ENCODE data around the gene HCAR2. TPM values are rescaled to one million over a fixed set of nuclear protein-coding genes. Genes with fewer than 3 reads are reported as not detected.
A peak's percentile ranks its signal among the peaks of the same experiment; 100 is the strongest.

Gene HCAR2
- total and polyA plus RNA-seq, 2 of the 13 experiments (the other 11 are each of a cell fraction or from before 2014, with no cell fraction given): 0.09 to 5.6 TPM

GRCh38 chr12:122721057-122721545 is 17.9 kb upstream of the HCAR2 start:
- Histone ChIP-seq H3K4me3 (replicated peaks in 1 of 3; ENCODE audit: insufficient read depth in 1 of 3, low read depth in 2 of 3, low read length in 3 of 3) (peak overlapping the region in 1 of 3 experiments; percentile 46; a peak in 1 of 6 replicates), H3K27me3 (ENCODE audit: control insufficient read depth in 1 of 2, insufficient read depth in 2 of 2, low read length in 2 of 2) (no peaks in the 10 kb centered on the region), H3K27ac (ENCODE audit: extremely low read length, insufficient read depth, low read length) (peak overlapping the region; percentile 81), H3K36me3 (replicated peaks in 1 of 2; ENCODE audit: control insufficient read depth in 1 of 2, insufficient read depth in 2 of 2, low read length in 2 of 2) (no peaks in the 10 kb centered on the region), H3K9me3 (ENCODE audit: low read length) (no peaks in the 10 kb centered on the region), H3K4me1 (ENCODE audit: insufficient read depth, low read length) (peaks cover 62% of the 10 kb centered on the region), H3K79me2 (ENCODE audit: insufficient read depth, low read length) (no peaks in the 10 kb centered on the region), H4K20me1 (ENCODE audit: insufficient read depth, low read length) (no peaks in the 10 kb centered on the region), H3K9ac (ENCODE audit: insufficient read depth, low read depth, low read length) (no peak overlapping the region), H3K4me2 (ENCODE audit: low read depth, low read length) (peak overlapping the region; percentile 66), H2AFZ (ENCODE audit: low read length) (no peak overlapping the region)
- FAIRE-seq (peak; percentile 92), ATAC-seq (peak; percentile 77), DNase-seq (ENCODE audit: low spot score) (peak; percentile 75)
- in situ Hi-C loops (cut with HindIII; ENCODE audit: extremely low pct_ligation_motif_present, low pct_unique_long_range_greater_than_20kb) (no loop called here), intact Hi-C loops (cut with micrococcal nuclease; ENCODE audit: unreplicated experiment) (loop anchor here (10.0 kb wide), 1 partner anchor 46 kb away; no protein-coding TSS in a partner anchor)
- BruUV-seq (replicated peaks): no TSS peak
- POLR2A ChIA-PET: interaction anchor here (0.9 to 1.5 kb wide), 2 partner anchors 9 to 42 kb away, joined by 3 to 4 read pairs; partner anchors contain the start of gene HCAR1
- WGBS (ENCODE audit: low lambda C conversion rate): 16% methylated on average over 11 of the region's 11 CpGs
- CTCF ChIA-PET (ENCODE audit: low intra/inter-chr PET ratio, low total read pairs): no interaction called here
- TF ChIP-seq BCL6 (CRISPR knock-in tag; IDR thresholded peaks at IDR 0.05) (peak; percentile 23; the same call in 1 of the 2 replicates), PBX3 (CRISPR knock-in tag; IDR thresholded peaks at IDR 0.05; ENCODE audit: borderline replicate concordance) (no peak), AGO2 (optimal IDR thresholded peaks at IDR 0.05; ENCODE audit: low read depth, low read length) (no peak), ZFP37 (CRISPR knock-in tag; IDR thresholded peaks at IDR 0.05; ENCODE audit: borderline replicate concordance) (0 out of 2 replicates have a peak, but pooled peaks have one; percentile 47), RNF2 (conservative IDR thresholded peaks at IDR 0.05; ENCODE audit: low read depth) (no peak), PITX1 (CRISPR knock-in tag; IDR thresholded peaks at IDR 0.05) (0 out of 2 replicates have a peak, but pooled peaks have one; percentile 24), DDIT3 (CRISPR knock-in tag; IDR thresholded peaks at IDR 0.05) (no peak), HMG20A (CRISPR knock-in tag; IDR thresholded peaks at IDR 0.05; ENCODE audit: borderline replicate concordance) (peak; percentile 40; the same call in 1 of the 2 replicates), ZBTB25 (CRISPR knock-in tag; IDR thresholded peaks at IDR 0.05) (no peak), ZNF362 (CRISPR knock-in tag; IDR thresholded peaks at IDR 0.05; ENCODE audit: borderline replicate concordance) (peak; percentile 9; the same call in 1 of the 2 replicates), ZNF580 (CRISPR knock-in tag; IDR thresholded peaks at IDR 0.05; ENCODE audit: borderline replicate concordance, low read depth) (0 out of 2 replicates have a peak, but pooled peaks have one; percentile 32), ZNF446 (CRISPR knock-in tag; IDR thresholded peaks at IDR 0.05) (no peak), GATAD2A (CRISPR knock-in tag; IDR thresholded peaks at IDR 0.05) (peak; percentile 77), HDAC2 (CRISPR knock-in tag; IDR thresholded peaks at IDR 0.05) (peak; percentile 62), ZNF124 (CRISPR knock-in tag; IDR thresholded peaks at IDR 0.05) (peak; percentile 55; the same call in 1 of the 2 replicates), HNF1B (CRISPR knock-in tag; IDR thresholded peaks at IDR 0.05) (peak; percentile 52; the same call in 1 of the 2 replicates), ZNF878 (CRISPR knock-in tag; IDR thresholded peaks at IDR 0.05) (peak; percentile 70; the same call in 1 of the 2 replicates), AGO1 (IDR thresholded peaks at IDR 0.05; ENCODE audit: low read depth, low read length, poor library complexity, severe bottlenecking) (no peak), SYNCRIP (IDR thresholded peaks at IDR 0.05; ENCODE audit: insufficient read depth, low read depth, low read length) (no peak)
